ENCODE measurements around the gene AR.

DNA sequence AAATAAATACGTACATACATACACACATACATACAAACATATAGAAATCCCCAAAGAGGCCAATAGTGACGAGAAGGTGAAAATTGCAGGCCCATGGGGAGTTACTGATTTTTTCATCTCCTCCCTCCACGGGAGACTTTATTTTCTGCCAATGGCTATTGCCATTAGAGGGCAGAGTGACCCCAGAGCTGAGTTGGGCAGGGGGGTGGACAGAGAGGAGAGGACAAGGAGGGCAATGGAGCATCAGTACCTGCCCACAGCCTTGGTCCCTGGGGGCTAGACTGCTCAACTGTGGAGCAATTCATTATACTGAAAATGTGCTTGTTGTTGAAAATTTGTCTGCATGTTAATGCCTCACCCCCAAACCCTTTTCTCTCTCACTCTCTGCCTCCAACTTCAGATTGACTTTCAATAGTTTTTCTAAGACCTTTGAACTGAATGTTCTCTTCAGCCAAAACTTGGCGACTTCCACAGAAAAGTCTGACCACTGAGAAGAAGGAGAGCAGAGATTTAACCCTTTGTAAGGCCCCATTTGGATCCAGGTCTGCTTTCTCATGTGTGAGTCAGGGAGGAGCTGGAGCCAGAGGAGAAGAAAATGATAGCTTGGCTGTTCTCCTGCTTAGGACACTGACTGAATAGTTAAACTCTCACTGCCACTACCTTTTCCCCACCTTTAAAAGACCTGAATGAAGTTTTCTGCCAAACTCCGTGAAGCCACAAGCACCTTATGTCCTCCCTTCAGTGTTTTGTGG is 180.7 kb downstream of the AR start:
- TF ChIP-seq POLR2A (IDR thresholded peaks at IDR 0.05), result no peak
- TF ChIP-seq CTCF (IDR thresholded peaks at IDR 0.05 in 4 of 5, conservative IDR thresholded peaks at IDR 0.05 in 1 of 5), result peak in 2 of 5 experiments; percentile 11 to 32
